Heart left ventricle (tissue), 16 donors: ENCODE data around the gene MYH6. TPM values are rescaled to one million over a fixed set of nuclear protein-coding genes. Genes with fewer than 3 reads are reported as not detected.
A peak's percentile ranks its signal among the peaks of the same experiment; 100 is the strongest.

Experiments used
- ATAC-seq, 4 donors: fragments of 200-7000 bp; cut with Tn5 transposase; one replicate each; pipeline ENCODE4 v1.9.1; 2020 to 2022; ENCODE audit warnings: moderate library complexity in 4 of 4, mild to moderate bottlenecking in 3 of 4, moderate number of reproducible peaks in 1 of 4
- DNase-seq, 5 donors: peaks; one replicate each; pipeline ENCODE4 v3.0.0-alpha.2; 2020
- H3K27ac ChIP-seq, 12 donors: fragments of 200-600 bp; sonication (generic) in 4 of 12; one replicate each; pipeline versions ENCODE4 v1.5.0 to v1.8.0; 2016 to 2022; ENCODE audit warnings: mild to moderate bottlenecking in 2 of 12
- H3K27me3 ChIP-seq, 9 donors: fragments of 200-600 bp; sonication (generic) in 2 of 9; one replicate each; pipeline versions ENCODE4 v1.5.1 to v1.8.0; 2016 to 2022; ENCODE audit warnings: mild to moderate bottlenecking in 3 of 9
- H3K36me3 ChIP-seq, 9 donors: fragments of 200-600 bp; sonication (generic) in 2 of 9; one replicate each; pipeline versions ENCODE4 v1.5.0 to v1.8.0; 2018 to 2022; ENCODE audit warnings: mild to moderate bottlenecking in 2 of 9
- H3K4me1 ChIP-seq, 12 donors: fragments of 200-600 bp; sonication (generic) in 4 of 12; one replicate each; pipeline versions ENCODE4 v1.5.0 to v1.8.0; 2016 to 2022; ENCODE audit warnings: mild to moderate bottlenecking in 3 of 12
- H3K4me3 ChIP-seq, 12 donors: fragments of 200-600 bp; sonication (generic) in 4 of 12; one replicate each; pipeline versions ENCODE4 v1.5.0 to v1.8.0; 2017 to 2022; ENCODE audit warnings: mild to moderate bottlenecking in 9 of 12, moderate library complexity in 4 of 12
- H3K9me3 ChIP-seq, 12 donors: fragments of 200-600 bp; sonication (generic) in 4 of 12; one replicate each; pipeline versions ENCODE4 v1.5.0 to v1.8.0; 2016 to 2022; ENCODE audit warnings: mild to moderate bottlenecking in 1 of 12
- CTCF ChIP-seq, 12 donors: fragments of 200-600 bp; sonication (generic) in 4 of 12; IDR thresholded peaks; one replicate each; pipeline versions ENCODE4 v1.5.0 to v1.8.0; 2018 to 2022; ENCODE audit warnings: antibody characterized with exemption in 12 of 12, mild to moderate bottlenecking in 5 of 12
- POLR2A ChIP-seq, 2 donors: fragments of 450-650 bp; IDR thresholded peaks; one replicate each; pipeline ENCODE4 v1.6.1; 2017; ENCODE audit warnings: antibody characterized with exemption in 2 of 2, mild to moderate bottlenecking in 2 of 2, moderate library complexity in 2 of 2
- WGBS, 4 donors: extraction: QIAGEN DNeasy Blood & Tissue Kit in 2 of 4; methylation state at CpG; one replicate each; pipeline versions ENCODE4 v1.1.5 to v1.1.7; 2013 to 2018; 5-methylcytosine and 5-hydroxymethylcytosine counted together
- intact Hi-C, 10 donors: fragments of 100-400 bp; cut with DNase I; formaldehyde crosslinking; loops; one replicate each; pipeline versions ENCODE4 v1.11.1 to v1.14.2; 2022
- polyA plus RNA-seq, 2 donors: library from polyadenylated mRNA; stranded (reverse); fragments of 200-250 nt; gene quantifications; one replicate each; pipeline ENCODE4 v1.2.3, GENCODE V29; 2013
- total RNA-seq, 9 donors: library from RNA; depleted of rRNA in 2 of 9; stranded (reverse); fragments of >200 nt in 2 of 9; fragmentation: NEBNext Ultra II Directional in 3 of 9; extraction: Animal tissue kit (Norgen Biotek cat#: 25700) in 3 of 9; gene quantifications; one replicate each; pipeline versions ENCODE4 v1.1.0 to v1.2.4, GENCODE V29; 2016 to 2023
- donor health status: ischemic (EF 13 %, LVEDD 7.1; RV severe dilation, severe dysfunction).
- donor health status: healthy with polysubstance abuse.
- donor health status: DM: no; HTN: yes; CAD: no.
- donor health status: DM: no; HTN: no; CAD: no.
- donor health status: ischemic (EF 25% LVEDD 6.9; RV normal size, moderate dysfunction).
- donor health status: ischemic (EF 25% LVEDD 5.7; RV mildly dilated, moderate dysfunction).
- donor health status: healthy.
- donor health status: DM: yes; HTN: yes; CAD: no.
- donor health status: ischemic (EF 35%, LVEDD 5.7; RV mildly dilated, moderate dysfunction).
- donor health status: nonischemic (EF 11% LVEDD 7.7; RV severe dilation, severe dysfunction).
- donor health status: DM: yes; HTN: yes; CAD: no.
- donor health status: PGD.
- donor health status: ischemic (EF 29% LVEDD 5.4; RV normal size, mild dysfunction).
- donor health status: nonischemic (EF 23%, LVEDD 6.1; RV moderate dilation, normal function).

Gene MYH6
- total and polyA plus RNA-seq, 11 donors, result 76.8 to 5,104 (median 1,271) TPM

GRCh38 chr14:23414254-23414653, 6.2 kb upstream of the MYH6 start:
- DNase-seq, result peak in 1 of 5 donors; percentile 27
- H3K36me3 ChIP-seq, result peaks cover 0 to 75% (median 54%) of the 10 kb centered on the region in 9 donors
- 20 to 37% (median 23%) methylated on average over 3 of the region's 3 CpGs for WGBS, 4 donors
- no peak for TF ChIP-seq POLR2A (IDR thresholded peaks at IDR 0.05)
- TF ChIP-seq CTCF (IDR thresholded peaks at IDR 0.05), result no peak
- ATAC-seq, result no peak
- no peaks in the 10 kb centered on the region for H3K27me3 ChIP-seq
- H3K27ac ChIP-seq, result peak overlapping the region in 9 of 12 donors; percentile 6 to 91 (median 68)
- H3K9me3 ChIP-seq, result no peaks in the 10 kb centered on the region
- H3K4me1 ChIP-seq, result peaks cover 0 to 15% (median 0%) of the 10 kb centered on the region in 12 donors
- H3K4me3 ChIP-seq, result no peak overlapping the region
- intact Hi-C loops, result no loop called here

- TF ChIP-seq POLR2A (IDR thresholded peaks at IDR 0.05), result peak in 1 of 2 donors; percentile 40
- no peak for TF ChIP-seq CTCF (IDR thresholded peaks at IDR 0.05)
- peak overlapping the region in 7 of 12 donors; percentile 26 to 91 (median 73) for H3K27ac ChIP-seq
- peak in 1 of 5 donors; percentile 58 for DNase-seq
- H3K4me3 ChIP-seq, result no peak overlapping the region
- no peaks in the 10 kb centered on the region for H3K27me3 ChIP-seq
- intact Hi-C loops, result no loop called here
- H3K36me3 ChIP-seq, result peaks cover 0 to 69% (median 48%) of the 10 kb centered on the region in 9 donors
- 49 to 67% (median 63%) methylated on average over 15 to 16 of the region's 16 CpGs for WGBS, 4 donors
- peaks cover 0 to 21% (median 1%) of the 10 kb centered on the region in 12 donors for H3K4me1 ChIP-seq
- ATAC-seq, result no peak
- H3K9me3 ChIP-seq, result no peaks in the 10 kb centered on the region
Observed at GRCh38 chr14:23413681-23414080, 5.6 kb upstream of the MYH6 start.

GRCh38 chr14:23411563-23412525, 3.8 kb upstream of the MYH6 start:
- 53 to 68% (median 57%) methylated on average over 13 to 14 of the region's 14 CpGs for WGBS, 4 donors
- intact Hi-C loops, result no loop called here
- DNase-seq (peak in 1 of 5 donors; percentile 54), ATAC-seq (peak in 1 of 4 donors; percentile 2)
- Histone ChIP-seq H3K4me1 (peaks cover 0 to 29% (median 1%) of the 10 kb centered on the region in 12 donors), H3K4me3 (no peak overlapping the region), H3K36me3 (peaks cover 0 to 51% (median 34%) of the 10 kb centered on the region in 9 donors), H3K9me3 (no peaks in the 10 kb centered on the region), H3K27me3 (peaks cover 0 to 4% (median 0%) of the 10 kb centered on the region in 9 donors), H3K27ac (peak overlapping the region in 11 of 12 donors; percentile 13 to 91 (median 73))
- TF ChIP-seq POLR2A (IDR thresholded peaks at IDR 0.05), result peak; percentile 13 to 47
- TF ChIP-seq CTCF (IDR thresholded peaks at IDR 0.05), result no peak
